Measurements from ENCODE around the gene LRRC28. TPM values are rescaled to one million over a fixed set of nuclear protein-coding genes. Genes with fewer than 3 reads are reported as not detected.

Gene LRRC28
- total RNA-seq, 2 experiments from 2014 or later: 12.5 to 14.4 TPM

DNA sequence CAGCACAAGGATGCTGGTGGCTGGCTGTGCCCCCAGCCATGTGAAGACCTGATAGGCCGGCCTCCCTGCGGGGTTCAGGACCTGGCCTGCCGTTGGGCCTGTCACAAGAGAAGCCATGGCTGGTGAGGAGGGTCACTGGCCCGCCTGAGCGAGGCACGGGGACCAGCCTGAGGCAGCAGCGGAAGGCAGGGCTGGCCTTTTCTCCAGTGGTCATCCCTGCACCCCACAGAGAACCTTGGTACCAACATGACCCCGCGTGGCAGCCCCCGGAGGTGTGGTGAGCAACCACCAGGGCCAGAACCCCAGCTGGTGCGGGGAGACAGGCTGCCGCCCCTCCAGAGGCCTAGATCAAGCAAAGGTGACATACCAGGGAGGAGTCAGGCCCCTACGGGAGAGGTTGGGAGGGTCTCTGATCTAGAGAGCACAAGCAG, 180.4 kb downstream of the LRRC28 start:
- Mint-ChIP-seq H3K27me3 (no peaks in the 10 kb centered on the region), H3K4me3 (no peak overlapping the region), H3K4me1 (ENCODE audit: low read depth) (peaks cover 54% of the 10 kb centered on the region), H3K27ac (no peak overlapping the region), H3K36me3 (ENCODE audit: low read depth) (no peaks in the 10 kb centered on the region), H3K9me3 (no peaks in the 10 kb centered on the region)
- ChIA-PET CTCF (no interaction called here), POLR2A (interaction anchor here (2.7 kb wide), 1 partner anchor 12 kb away, joined by 20 read pairs; no protein-coding TSS in a partner anchor)
- Histone ChIP-seq H3K27ac (ENCODE audit: low read depth in 1 of 2, low read length in 2 of 2) (no peak overlapping the region), H3K9me3 (ENCODE audit: control insufficient read depth in 1 of 2, insufficient read depth in 1 of 2, low read length in 2 of 2) (no peaks in the 10 kb centered on the region), H3K27me3 (ENCODE audit: control insufficient read depth in 1 of 2, insufficient read depth in 2 of 2, low read length in 2 of 2) (no peaks in the 10 kb centered on the region), H3K4me3 (ENCODE audit: low read length) (no peak overlapping the region), H3K4me1 (ENCODE audit: insufficient read depth, low read length) (peaks cover 43% of the 10 kb centered on the region), H3K36me3 (ENCODE audit: insufficient read depth, low read length) (no peaks in the 10 kb centered on the region)
- no peak for TF ChIP-seq CTCF (IDR thresholded peaks at IDR 0.05)
- ATAC-seq (ENCODE audit: poor library complexity) (no peak), DNase-seq (peak in 1 of 14 experiments; percentile 31)
- intact Hi-C loops (cut with DNase I, micrococcal nuclease): no loop called here

DNA sequence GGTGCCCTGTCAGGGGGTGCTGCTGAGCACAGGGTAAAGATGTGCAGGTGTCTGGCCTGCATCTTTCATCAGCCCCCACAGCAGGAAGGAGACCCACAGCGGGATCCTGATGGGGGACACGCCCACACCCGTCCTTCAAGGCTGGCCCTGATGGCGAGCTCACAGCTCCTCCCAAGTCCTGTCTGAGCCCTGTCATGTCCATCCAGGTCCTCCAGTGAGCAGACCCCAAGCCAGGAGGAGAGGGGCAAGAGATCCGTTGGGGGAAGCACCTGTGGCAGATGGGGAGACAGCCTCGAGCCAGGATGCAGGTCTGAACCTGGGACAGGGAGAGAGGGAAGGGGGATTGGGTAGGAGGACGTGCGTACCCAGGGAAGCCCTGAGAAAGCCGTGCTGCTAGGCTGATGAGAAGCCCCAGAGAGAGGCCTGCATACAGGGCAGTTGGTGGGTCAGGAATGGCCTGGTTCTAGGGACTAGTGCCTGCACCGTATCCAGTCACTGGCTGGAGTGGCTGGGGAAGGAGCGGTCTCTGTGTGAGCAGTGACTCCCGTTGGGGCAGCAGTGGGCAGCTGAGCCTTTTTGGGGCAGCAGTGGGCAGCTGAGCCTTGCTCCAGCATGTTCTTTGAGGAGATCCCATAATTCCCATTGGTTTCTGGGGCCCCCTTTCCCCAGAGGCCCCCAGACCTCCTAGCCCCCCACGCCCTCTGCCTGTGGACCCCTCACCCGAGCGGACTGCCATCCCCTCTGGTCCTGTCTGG, 181.2 kb downstream of the LRRC28 start:
- peaks cover 48% of the 10 kb centered on the region for H3K4me1 ChIP-seq (ENCODE audit: insufficient read depth, low read length)
- DNase-seq (peak in 1 of 14 experiments; percentile 32), ATAC-seq (ENCODE audit: poor library complexity) (no peak)
- H3K27me3 ChIP-seq (ENCODE audit: control insufficient read depth in 1 of 2, insufficient read depth in 2 of 2, low read length in 2 of 2): no peaks in the 10 kb centered on the region
- ChIA-PET POLR2A (interaction anchor here (0.8 to 2.7 kb wide), 4 partner anchors 11 to 301 kb away, joined by 3 to 20 read pairs (median 6); partner anchors contain the start of gene LYSMD4), CTCF (interaction anchor here (0.6 kb wide), 1 partner anchor 23 kb away, joined by 3 read pairs; no protein-coding TSS in a partner anchor)
- peak overlapping the region in 1 of 2 donors; percentile 46 for H3K27ac ChIP-seq (ENCODE audit: low read depth in 1 of 2, low read length in 2 of 2)
- Mint-ChIP-seq H3K36me3 (ENCODE audit: low read depth) (no peaks in the 10 kb centered on the region), H3K27ac (peak overlapping the region; percentile 63), H3K27me3 (no peaks in the 10 kb centered on the region), H3K4me1 (ENCODE audit: low read depth) (peaks cover 47% of the 10 kb centered on the region), H3K9me3 (no peaks in the 10 kb centered on the region), H3K4me3 (no peak overlapping the region)
- intact Hi-C loops (cut with DNase I, micrococcal nuclease): no loop called here
- no peak for TF ChIP-seq CTCF (IDR thresholded peaks at IDR 0.05)
- no peak overlapping the region for H3K4me3 ChIP-seq (ENCODE audit: low read length)
- no peaks in the 10 kb centered on the region for H3K36me3 ChIP-seq (ENCODE audit: insufficient read depth, low read length)
- no peaks in the 10 kb centered on the region for H3K9me3 ChIP-seq (ENCODE audit: control insufficient read depth in 1 of 2, insufficient read depth in 1 of 2, low read length in 2 of 2)

GRCh38 chr15:99433026-99433756, 181.9 kb downstream of the LRRC28 start:
- no peaks in the 10 kb centered on the region for H3K9me3 Mint-ChIP-seq
- ChIA-PET POLR2A (interaction anchor here (0.8 to 2.7 kb wide), 4 partner anchors 10 to 300 kb away, joined by 3 to 20 read pairs (median 6); partner anchors contain the start of gene LYSMD4), CTCF (no interaction called here)
- no peaks in the 10 kb centered on the region for H3K36me3 ChIP-seq (ENCODE audit: insufficient read depth, low read length)
- H3K27ac Mint-ChIP-seq: peak overlapping the region; percentile 63
- ATAC-seq (ENCODE audit: poor library complexity): no peak
- peak in 7 of 14 experiments; percentile 24 to 56 (median 38) for DNase-seq
- H3K36me3 Mint-ChIP-seq (ENCODE audit: low read depth): no peaks in the 10 kb centered on the region
- peaks cover 43% of the 10 kb centered on the region for H3K4me1 Mint-ChIP-seq (ENCODE audit: low read depth)
- no peak overlapping the region for H3K4me3 Mint-ChIP-seq
- no peaks in the 10 kb centered on the region for H3K9me3 ChIP-seq (ENCODE audit: control insufficient read depth in 1 of 2, insufficient read depth in 1 of 2, low read length in 2 of 2)
- peak overlapping the region in 1 of 2 donors; percentile 46 for H3K27ac ChIP-seq (ENCODE audit: low read depth in 1 of 2, low read length in 2 of 2)
- peaks cover 55% of the 10 kb centered on the region for H3K4me1 ChIP-seq (ENCODE audit: insufficient read depth, low read length)
- intact Hi-C loops (cut with DNase I, micrococcal nuclease): no loop called here
- no peak for TF ChIP-seq CTCF (IDR thresholded peaks at IDR 0.05)
- no peak overlapping the region for H3K4me3 ChIP-seq (ENCODE audit: low read length)
- no peaks in the 10 kb centered on the region for H3K27me3 Mint-ChIP-seq
- H3K27me3 ChIP-seq (ENCODE audit: control insufficient read depth in 1 of 2, insufficient read depth in 2 of 2, low read length in 2 of 2): no peaks in the 10 kb centered on the region
